CD4-positive, alpha-beta T cell treated with Interleukin-4 for 4 hours (primary cell): ENCODE data around the gene CACNA1C.
"Not testable (repeated sequence)": the region's sequence is repeated elsewhere in the genome, so short reads cannot be mapped to it uniquely, and the experiment has no call there.

Experiments used
- DNase-seq: peaks from one replicate; pipeline ENCODE4 v3.0.0-alpha.2; 2020

CACNA1C gene

DNA sequence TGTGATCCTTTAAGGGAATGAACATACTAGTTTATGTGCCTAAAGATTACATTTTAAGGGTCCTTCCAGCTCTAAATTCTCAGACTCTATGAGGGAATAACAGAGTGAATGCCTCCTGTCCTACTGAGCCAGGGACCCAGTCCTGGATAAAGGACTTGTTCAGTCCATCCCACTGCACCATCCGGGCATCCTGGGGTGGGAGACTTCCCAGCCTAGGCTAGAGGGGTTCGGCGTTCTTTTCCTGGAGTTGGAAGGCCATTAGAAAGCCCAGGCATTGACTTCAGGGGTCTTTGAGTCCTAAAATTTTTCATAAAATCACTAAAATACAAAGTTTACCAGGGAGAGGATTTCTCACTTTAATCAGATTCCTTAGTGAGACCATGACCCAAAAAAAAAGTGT lies 614.1 kb downstream of the CACNA1C start:
- no peak for DNase-seq

DNA sequence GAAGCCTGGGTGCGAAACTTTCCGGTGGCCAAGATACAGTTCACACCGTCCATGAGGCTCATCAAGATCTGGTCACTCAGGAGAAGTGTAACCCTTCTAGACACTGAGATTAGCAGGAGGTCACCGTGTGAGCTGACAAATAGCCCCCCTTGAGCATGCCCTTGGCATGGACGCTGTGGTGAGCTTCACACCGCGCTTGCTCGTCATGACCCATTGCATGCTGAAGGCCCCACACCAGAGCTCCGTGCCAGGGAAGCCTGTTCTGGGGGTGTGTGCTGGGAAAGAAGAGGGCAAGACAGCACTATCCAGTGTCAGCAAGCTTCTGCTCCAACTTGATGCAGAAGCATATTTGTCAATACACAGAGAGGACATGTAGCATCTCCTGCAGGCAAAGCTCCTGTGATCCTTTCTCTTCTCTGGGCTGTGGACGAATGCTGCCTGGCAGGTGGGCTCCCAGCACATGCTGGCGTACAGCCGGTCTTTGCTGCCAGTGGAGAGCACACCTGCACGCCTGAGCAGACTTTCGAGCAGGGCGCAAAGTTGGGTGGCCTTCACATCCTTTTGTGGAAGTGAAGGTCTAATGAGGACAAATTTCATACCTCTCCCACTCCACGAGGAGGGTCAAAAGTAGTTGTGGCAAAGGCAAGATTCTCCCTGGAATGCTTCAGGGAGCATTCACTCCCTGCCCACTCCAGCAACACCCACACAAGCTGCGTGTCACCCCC lies 615.1 kb downstream of the CACNA1C start:
- DNase-seq, result no peak

DNA sequence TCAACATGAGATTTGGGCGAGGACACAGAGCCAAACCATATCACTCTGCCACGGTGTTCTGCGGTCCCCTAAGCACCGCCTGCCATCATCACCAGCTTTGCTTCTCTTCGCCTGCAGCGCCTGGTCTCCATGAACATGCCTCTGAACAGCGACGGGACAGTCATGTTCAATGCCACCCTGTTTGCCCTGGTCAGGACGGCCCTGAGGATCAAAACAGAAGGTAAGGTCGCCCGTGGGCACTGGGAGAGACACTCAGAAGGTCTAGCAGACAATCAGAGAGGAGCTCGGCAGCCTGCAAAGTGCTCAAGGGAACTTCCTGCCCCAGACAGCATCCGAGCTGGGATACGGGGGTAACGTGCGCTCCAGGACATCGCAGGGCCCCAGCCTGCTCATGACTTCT lies 616.0 kb downstream of the CACNA1C start:
- no peak for DNase-seq

DNA sequence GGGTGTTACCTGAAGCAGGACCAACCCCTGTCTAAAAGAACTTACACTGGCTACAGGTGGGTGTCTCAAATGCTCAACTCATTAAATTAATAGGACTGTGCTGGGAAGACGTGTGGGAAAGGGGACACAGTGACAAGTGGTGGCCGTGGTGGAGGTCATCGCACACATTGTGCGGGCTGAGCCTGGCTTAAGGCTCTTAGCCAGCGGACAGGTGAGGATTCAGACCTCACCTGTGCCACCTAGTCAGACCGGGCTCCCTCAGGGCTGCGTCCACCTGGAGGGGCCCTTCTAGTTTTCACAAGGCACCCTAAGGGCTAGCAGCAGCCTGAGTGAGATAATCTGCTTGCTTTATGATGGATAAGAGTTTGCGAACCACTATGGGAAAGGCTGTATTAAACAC lies 616.8 kb downstream of the CACNA1C start:
- DNase-seq, result no peak

DNA sequence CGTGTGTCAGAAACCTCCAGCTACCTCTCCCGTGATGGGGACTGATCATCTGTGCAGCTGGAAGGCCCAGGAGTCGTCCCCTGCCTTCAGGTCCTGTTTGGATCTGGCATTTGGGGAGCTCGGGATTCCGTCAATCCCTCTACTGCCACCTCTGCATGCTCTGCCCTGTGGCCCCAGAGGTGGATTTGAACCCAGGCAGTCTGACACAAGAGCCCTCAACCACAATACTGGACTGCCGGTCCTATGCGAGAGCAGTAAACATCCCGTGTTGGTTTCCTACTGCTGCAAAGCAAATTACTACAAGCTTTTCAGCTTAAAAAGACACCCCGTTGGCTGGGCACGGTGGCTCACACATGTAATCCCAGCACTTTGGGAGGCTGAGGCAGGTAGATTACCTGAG lies 620.1 kb downstream of the CACNA1C start:
- no peak for DNase-seq

DNA sequence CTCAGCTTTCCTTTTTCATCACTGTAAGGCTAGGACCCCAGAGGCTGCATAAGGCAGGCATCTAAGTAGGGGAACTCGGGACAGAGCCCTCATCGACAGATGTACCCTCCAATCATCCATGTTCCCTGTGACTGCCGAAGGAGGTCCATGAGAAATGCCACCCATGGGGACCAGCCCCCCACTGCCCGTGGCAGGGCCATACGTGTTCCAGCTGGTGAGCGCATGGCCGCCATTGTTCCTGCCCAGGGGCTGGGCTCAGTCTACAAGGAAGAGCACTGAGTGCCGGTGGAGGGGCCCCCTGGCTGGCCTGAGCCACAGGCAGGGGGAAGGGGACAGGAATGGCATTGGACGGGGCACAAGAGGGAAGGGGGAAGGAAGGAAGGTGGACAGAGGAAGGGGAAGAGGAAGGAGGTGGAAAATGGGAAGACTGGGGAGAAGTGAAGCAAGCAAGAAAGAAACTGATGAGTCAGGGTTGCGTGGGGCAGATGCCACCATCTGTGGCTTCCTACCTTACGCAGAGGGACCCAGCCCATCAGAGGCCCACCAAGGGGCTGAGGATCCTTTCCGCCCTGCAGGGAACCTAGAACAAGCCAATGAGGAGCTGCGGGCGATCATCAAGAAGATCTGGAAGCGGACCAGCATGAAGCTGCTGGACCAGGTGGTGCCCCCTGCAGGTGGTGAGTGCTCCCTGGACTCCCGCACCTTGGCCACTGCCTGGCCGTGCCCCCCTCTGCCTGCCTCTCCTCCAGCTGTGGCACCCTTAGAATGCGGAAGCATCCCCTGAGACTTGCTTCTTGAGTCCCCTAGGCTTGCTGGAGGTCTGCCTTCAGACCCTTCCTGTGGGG lies 621.4 kb downstream of the CACNA1C start:
- no peak for DNase-seq

DNA sequence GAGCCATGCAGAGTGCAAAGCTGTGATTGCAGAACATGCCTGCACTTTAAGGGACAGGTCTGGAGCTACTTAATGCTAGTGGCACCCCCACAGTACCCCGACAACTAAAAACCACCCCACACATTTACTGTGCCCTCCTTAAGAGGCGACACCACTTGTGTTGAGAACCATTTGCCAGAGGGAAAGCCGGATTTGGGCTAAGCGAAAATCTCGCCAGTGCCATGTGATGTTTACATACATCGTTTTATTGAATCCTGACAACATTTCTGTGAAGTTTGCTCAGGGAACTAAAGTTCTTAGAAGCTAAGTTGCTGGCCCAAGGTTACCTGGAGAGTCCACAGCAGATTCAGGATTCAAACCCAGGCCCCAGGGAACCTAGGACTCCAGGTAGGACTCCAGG lies 623.0 kb downstream of the CACNA1C start:
- DNase-seq, result no peak

DNA sequence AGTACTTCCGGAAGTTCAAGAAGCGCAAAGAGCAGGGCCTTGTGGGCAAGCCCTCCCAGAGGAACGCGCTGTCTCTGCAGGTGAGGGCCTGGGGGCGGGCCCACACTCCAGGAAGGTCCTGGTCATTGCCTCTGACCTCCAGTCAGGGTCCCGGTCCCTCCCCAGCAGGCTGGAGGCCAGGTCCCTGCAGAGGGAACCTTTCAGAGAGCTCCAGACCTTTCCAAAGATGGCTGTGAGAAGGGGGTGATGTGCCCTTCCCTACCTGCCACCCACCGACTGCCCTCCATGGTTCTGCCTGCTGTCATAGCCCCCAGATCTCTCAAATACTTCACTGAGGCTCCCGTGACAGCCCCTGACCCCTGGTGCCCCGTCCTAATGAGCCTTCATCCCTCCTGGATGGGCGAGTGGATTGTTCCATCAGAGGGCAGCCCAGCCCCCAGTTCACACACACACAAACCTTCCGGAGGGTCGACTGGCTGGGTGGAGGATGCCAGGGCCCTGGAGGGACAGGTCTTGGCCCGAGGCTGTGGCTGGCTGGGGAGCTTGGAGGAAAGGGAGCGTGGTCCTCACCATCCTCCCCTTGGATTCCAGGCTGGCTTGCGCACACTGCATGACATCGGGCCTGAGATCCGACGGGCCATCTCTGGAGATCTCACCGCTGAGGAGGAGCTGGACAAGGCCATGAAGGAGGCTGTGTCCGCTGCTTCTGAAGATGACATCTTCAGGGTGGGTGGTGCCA lies 624.5 kb downstream of the CACNA1C start:
- DNase-seq, result no peak

DNA sequence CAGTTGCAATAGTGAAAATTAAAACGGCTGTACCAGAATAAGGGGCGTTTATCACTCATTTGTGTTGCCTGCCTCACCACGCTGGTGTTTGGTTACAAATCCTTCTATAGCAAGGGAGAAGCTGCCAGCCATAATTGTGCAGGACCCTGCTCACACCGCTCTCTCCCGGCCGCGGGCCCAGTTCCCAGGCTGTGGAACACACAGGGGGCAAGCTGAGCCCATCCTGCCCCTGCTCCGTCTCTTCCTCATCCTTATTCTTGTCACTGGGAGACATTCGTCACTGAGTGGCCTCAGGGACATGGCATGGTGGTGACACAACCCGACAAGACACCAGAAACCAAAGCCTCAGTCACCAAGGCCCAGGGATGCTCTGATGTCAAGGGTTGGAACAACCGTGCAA lies 625.6 kb downstream of the CACNA1C start:
- DNase-seq, result no peak

DNA sequence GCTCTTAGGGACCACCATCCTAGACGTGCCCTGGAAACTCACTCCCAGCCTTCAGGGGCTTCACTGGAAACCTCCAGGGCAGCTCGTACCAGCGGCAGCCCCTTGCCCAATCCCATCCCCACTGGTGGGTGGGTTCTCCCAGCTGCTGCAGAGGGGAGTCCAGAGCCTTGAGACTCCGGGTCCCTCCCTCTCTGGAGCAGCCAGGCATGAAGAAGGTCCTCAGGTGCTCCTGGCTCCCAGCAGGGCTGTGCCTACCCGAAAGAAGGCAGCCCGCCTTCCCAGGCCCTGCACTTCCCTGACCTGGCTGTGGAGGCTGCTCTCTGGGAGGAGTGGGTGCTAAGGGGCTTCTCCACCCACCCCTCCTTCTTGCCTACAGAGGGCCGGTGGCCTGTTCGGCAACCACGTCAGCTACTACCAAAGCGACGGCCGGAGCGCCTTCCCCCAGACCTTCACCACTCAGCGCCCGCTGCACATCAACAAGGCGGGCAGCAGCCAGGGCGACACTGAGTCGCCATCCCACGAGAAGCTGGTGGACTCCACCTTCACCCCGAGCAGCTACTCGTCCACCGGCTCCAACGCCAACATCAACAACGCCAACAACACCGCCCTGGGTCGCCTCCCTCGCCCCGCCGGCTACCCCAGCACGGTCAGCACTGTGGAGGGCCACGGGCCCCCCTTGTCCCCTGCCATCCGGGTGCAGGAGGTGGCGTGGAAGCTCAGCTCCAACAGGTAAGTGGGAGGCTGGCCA lies 626.5 kb downstream of the CACNA1C start:
- no peak for DNase-seq

DNA sequence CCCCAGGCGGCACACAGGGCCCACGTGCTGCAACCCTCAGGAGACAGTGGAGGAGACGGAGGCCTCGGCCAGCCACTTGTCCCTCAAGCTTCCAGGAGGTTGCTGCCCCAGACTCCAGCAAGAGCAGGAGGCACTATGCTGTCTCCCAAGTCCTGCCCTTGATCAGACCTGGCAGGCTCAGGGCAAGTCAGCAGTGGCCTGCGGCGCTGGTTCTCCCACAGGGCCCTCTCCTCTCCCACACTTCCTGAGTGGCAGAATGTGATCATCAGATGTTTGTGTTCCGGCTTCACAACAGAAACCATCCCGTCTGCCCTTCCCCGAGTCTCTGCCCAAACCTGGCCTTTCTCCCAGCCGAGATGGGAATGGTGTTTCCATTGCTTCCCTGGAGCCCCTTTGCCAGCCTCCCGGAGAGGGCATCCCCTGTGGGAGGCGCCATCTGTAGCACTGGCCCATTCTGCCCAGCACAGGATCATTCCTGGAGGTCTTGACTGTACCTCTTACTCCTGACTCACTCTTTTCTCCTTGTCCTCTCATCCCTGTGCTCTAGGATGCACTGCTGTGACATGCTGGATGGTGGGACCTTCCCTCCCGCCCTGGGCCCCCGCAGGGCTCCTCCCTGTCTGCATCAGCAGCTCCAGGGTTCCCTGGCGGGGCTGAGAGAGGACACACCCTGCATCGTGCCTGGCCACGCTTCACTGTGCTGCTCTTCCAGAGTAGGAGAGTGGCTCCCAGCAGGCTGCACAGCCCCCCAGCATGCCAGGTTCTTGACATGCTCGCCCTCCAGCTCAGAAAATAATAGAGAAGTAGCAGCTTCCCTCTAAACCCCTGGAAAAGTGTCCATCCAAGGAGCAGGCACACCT lies 627.3 kb downstream of the CACNA1C start:
- no peak for DNase-seq

DNA sequence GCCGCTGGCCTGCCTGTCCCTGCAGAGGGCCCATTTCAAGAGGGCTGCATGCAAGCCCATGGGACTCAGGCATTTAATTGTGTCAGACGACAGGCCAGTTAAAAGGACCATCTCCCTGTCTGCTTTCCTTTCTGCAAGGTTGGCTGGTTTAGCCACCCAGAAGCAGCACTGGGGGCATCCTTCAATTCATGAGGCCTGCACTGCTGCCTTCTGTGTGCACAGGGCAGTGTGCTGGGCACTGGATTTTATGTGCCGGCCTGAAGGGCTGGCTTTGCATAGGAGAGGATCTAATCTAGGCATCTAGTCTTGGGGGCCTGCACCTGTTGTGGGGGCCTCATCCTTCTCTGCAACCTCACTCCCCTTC lies 627.9 kb downstream of the CACNA1C start:
- DNase-seq, result no peak

DNA sequence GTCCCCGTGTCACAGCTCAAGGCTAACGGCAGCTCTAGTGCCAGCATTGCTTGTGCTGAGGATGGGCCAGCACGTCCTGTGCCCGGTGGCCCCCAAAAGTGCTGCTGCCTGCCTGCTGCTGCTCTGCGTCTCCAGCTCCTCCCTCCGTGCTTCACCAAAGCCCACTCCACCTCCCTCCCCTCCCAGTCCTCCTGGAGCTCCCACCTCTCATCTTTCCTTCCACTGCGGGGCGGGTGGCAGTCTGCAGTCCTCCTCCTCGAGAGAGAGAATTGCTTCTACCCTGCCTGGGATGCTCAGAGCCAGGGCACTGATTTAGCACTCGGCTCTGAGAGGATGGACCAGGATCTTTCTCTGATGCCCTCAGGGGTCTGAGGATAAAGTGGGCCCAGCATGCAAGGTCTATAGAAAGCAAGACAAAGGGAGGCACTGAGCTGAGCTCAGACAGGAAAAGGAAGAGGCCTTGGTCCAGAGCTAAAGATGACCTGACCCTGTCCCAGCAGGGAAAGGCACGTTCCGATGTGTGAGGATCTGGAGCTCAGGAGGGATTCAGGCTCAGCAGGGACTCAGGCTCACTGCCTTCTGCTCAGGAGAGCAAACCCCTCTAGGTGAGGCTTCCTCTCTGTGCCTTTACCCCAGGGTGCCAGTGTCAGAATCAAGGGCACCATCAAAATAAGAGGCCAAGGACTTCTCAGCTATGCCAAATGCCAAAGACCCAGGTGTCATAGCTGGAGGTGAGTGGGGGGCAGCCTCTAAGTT lies 628.8 kb downstream of the CACNA1C start:
- no peak for DNase-seq

DNA sequence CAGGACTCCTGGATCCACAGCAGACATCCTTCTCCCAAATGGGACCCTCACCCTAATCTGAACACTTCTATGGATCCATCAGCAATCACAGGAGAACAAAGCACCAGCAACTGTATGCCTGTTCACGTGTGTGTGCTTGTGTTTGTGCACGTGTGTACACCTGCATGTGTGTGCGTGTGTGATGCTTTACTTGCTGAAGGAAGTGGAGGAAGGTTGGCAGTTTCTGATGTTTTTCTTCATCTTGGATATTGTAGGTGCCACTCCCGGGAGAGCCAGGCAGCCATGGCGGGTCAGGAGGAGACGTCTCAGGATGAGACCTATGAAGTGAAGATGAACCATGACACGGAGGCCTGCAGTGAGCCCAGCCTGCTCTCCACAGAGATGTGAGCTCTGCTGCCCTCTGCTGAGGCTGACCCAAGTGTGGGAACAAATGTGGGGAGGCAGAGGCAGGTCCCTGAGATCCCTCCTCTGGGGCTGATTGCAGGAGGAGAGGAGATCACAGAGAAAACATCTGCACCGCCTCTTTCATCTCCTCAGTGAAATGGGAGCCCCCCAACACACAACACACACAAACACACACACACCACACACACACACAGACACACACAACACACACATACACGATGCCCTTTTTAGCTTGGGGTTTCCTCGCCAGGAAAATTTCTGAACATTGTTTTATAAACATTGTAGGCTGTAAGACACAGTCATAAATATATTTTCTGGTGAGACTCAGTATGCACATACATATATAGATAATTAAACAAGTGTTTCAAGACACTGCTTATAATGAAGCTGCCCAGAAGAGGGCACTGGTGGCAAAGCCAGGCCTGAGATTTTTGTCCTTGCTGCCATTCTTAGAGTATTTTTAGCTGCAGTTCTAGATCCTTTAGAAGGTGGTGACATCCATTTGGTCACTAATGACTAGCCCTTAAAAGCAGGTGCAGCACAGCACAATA lies 629.8 kb downstream of the CACNA1C start:
- DNase-seq, result peak; percentile 59

DNA sequence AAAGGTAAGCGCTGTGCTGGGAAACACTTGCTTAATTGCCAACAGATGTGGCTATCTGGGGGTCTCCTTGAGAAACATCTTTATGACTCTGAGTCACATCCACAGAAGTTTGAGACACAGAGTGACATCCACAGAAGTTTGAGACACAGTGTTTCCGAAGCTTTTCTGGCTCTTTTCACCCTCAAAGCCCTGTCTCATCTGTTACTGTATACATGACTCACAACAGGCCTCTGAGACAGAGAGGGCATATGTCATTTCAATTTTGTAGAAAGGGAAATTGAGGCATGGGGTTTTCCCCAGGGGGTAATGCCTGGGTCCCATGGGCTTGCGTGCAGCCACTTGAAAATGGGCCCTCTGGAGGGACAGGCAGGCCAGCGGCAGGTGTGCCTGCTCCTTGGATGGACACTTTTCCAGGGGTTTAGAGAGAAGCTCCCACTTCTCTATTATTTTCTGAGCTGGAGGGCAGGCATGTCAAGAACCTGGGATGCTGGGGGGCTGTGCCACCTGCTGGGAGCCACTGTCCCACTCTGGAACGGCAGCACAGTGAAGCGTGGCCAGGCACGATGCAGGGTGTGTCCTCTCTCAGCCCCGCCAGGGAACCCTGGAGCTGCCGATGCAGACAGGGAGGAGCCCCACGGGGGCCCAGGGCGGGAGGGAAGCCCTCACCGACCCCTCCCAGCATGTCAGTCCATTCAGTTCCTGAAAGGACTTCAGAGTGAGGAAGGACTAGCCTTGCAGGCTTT lies 630.7 kb downstream of the CACNA1C start:
- no peak for DNase-seq

DNA sequence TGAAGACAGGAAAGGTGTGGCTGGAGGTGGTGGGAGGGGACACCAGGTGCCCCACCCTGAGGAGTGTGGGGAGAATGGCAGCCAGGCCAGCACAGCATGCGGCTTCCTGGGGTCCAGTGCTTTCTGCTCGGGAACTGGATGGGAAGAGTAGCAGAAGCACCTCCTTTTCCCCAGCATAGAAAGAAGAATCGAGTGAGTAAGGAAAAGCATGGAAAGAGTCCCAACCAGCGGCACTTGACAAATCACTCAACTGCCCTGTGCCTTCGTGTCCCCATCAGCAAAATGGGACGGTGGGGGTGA lies 631.2 kb downstream of the CACNA1C start:
- DNase-seq, result not testable (repeated sequence)

DNA sequence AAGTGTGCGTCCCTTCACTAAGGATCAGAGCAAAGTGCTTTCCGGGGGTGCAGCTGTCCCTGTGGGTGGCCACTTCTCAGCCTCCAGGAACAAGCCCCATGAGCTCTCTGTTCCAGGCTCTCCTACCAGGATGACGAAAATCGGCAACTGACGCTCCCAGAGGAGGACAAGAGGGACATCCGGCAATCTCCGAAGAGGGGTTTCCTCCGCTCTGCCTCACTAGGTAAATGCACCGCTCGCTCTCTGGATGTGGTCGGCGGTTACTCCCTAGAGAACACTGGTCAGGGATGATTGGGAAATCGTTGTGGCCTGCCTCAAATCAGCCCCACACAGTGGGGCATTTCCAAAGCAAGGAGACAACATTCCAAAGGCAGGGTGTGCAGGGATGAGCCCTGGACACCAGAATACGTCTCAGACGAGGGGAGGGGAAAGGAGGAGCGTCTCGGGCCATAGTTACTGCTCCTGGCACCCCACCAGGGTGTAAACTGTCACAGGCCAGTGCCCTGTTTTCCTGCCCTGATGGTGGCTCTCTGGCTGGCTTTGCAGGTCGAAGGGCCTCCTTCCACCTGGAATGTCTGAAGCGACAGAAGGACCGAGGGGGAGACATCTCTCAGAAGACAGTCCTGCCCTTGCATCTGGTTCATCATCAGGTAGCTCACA lies 633.0 kb downstream of the CACNA1C start:
- DNase-seq, result not testable (repeated sequence)

DNA sequence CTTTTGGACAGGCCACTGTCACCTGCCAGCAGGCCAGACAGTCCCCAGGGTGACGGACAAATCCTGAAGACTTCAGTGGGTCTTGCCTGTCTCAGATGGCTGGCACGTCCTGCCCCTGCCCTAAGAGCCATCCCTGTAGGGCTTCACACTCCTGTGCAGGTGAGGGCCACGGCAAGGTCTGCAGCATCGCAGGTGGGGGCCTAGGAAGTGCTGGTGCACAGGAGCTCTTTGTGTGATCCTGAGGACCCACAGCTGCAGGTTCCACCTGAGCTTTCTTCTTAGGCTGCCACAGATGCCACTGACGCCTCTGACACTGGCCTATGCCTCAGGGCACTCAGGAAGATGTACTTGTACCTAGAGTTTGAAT lies 633.5 kb downstream of the CACNA1C start:
- no peak for DNase-seq

DNA sequence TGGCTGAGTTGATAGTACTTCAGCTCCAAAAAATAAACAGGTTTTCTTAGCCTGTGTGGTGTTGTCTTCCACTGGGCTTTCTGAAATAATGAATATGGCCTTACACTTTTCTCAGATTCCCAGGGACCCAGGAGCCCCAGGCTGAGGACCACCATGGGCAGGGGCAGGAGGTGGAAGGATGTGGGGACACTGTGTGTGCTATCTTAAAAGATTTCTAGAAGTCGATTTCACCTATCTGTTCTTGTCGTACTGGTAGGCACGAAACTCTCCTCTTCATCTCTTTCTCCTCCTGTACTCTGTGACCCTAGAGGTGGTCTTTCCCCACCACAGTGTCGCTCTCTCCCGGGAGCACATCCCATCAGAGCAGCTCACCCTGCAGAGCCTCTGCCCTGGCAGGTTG lies 634.3 kb downstream of the CACNA1C start:
- no peak for DNase-seq
